HL-60 (cell line): ENCODE results near the gene ZNF275.

Experiments used
- DNase-seq, 2 experiments: peaks; one replicate each; pipeline ENCODE4 v3.0.0-alpha.2; 2010 to 2020; ENCODE audit warnings: low read depth in 1 of 2, low spot score in 1 of 2
- H3K27ac ChIP-seq: fragments of 250-450 bp; sonication (Bioruptor Pico); replicated peaks from 2 replicates; pipeline ENCODE4 v1.5.1; 2020; ENCODE audit warnings: mild to moderate bottlenecking, moderate library complexity
- H3K27me3 ChIP-seq: fragments of 250-450 bp; sonication (Bioruptor Pico); 2 replicates; pipeline ENCODE4 v1.5.1; 2021; ENCODE audit warnings: mild to moderate bottlenecking, moderate library complexity; ENCODE audit not compliant: insufficient read depth, poor library complexity, severe bottlenecking
- H3K4me3 ChIP-seq: replicated peaks from 2 replicates; pipeline ENCODE4 v1.5.1; 2011; ENCODE audit warnings: mild to moderate bottlenecking, control low read depth, low read length; ENCODE audit not compliant: insufficient read depth
- GABPA ChIP-seq: IDR thresholded peaks from 2 replicates; pipeline ENCODE4 v1.6.1; 2012; ENCODE audit warnings: low read depth
- POLR2AphosphoS5 ChIP-seq: IDR thresholded peaks from 2 replicates; pipeline ENCODE4 v1.6.1; 2012; ENCODE audit warnings: low read depth
- SPI1 ChIP-seq: IDR thresholded peaks from 2 replicates; pipeline ENCODE4 v1.6.1; 2012; ENCODE audit warnings: low read depth, mild to moderate bottlenecking, borderline replicate concordance
- TF ChIP-seq, protein P1 (sequence below): IDR thresholded peaks from 2 replicates; pipeline ENCODE4 v1.6.1; 2012; ENCODE audit warnings: low read depth; ENCODE audit not compliant: insufficient replicate concordance
- TF ChIP-seq, protein P2 (sequence below): IDR thresholded peaks from one replicate; pipeline ENCODE4 v1.5.1; 2011; ENCODE audit warnings: low read length, control low read depth, inconsistent platforms; ENCODE audit not compliant: insufficient read depth

ZNF275 gene

GRCh38 chrX:153321381-153322124 is 12.4 kb upstream of the ZNF275 start, which contains the start of gene PNMA6F:
PNMA6F (minus strand) TSS chrX:153321767; CDS start chrX:153320674, 1,093 bp downstream.
- Histone ChIP-seq H3K27me3 (peaks cover 2% of the 10 kb centered on the region), H3K4me3 (no peak within 1 kb of the TSS), H3K27ac (no peak within 1 kb of the TSS)
- DNase-seq = no peak
- TF ChIP-seq SPI1 (no peak), GABPA (no peak), POLR2AphosphoS5 (no peak)
- TF ChIP-seq, protein P1, sequence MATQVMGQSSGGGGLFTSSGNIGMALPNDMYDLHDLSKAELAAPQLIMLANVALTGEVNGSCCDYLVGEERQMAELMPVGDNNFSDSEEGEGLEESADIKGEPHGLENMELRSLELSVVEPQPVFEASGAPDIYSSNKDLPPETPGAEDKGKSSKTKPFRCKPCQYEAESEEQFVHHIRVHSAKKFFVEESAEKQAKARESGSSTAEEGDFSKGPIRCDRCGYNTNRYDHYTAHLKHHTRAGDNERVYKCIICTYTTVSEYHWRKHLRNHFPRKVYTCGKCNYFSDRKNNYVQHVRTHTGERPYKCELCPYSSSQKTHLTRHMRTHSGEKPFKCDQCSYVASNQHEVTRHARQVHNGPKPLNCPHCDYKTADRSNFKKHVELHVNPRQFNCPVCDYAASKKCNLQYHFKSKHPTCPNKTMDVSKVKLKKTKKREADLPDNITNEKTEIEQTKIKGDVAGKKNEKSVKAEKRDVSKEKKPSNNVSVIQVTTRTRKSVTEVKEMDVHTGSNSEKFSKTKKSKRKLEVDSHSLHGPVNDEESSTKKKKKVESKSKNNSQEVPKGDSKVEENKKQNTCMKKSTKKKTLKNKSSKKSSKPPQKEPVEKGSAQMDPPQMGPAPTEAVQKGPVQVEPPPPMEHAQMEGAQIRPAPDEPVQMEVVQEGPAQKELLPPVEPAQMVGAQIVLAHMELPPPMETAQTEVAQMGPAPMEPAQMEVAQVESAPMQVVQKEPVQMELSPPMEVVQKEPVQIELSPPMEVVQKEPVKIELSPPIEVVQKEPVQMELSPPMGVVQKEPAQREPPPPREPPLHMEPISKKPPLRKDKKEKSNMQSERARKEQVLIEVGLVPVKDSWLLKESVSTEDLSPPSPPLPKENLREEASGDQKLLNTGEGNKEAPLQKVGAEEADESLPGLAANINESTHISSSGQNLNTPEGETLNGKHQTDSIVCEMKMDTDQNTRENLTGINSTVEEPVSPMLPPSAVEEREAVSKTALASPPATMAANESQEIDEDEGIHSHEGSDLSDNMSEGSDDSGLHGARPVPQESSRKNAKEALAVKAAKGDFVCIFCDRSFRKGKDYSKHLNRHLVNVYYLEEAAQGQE = no peak
- TF ChIP-seq, protein P2, sequence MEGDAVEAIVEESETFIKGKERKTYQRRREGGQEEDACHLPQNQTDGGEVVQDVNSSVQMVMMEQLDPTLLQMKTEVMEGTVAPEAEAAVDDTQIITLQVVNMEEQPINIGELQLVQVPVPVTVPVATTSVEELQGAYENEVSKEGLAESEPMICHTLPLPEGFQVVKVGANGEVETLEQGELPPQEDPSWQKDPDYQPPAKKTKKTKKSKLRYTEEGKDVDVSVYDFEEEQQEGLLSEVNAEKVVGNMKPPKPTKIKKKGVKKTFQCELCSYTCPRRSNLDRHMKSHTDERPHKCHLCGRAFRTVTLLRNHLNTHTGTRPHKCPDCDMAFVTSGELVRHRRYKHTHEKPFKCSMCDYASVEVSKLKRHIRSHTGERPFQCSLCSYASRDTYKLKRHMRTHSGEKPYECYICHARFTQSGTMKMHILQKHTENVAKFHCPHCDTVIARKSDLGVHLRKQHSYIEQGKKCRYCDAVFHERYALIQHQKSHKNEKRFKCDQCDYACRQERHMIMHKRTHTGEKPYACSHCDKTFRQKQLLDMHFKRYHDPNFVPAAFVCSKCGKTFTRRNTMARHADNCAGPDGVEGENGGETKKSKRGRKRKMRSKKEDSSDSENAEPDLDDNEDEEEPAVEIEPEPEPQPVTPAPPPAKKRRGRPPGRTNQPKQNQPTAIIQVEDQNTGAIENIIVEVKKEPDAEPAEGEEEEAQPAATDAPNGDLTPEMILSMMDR = no peak

DNA sequence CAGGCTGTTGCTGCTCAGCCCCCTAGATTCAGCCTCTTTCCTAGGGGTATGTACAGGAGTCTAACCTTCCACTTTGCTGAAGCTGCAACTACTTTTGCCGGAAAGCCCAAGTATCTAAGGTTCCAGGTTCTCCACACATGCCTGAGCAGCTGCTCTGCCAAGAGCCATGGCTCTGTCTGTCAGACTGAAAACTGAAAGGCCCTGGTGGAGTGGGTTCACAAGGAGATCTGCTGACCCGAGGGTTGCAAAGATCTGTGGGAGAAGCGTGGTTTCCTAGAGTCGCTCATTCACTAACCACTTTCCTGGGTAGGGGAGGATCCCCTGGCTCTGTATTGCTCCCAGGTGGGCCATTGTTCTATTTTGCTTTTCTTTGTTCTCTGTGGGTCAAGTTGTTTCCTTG is 6.4 kb upstream of the ZNF275 start:
- no peak for TF ChIP-seq GABPA
- TF ChIP-seq POLR2AphosphoS5 = no peak
- no peak for TF ChIP-seq SPI1
- H3K27ac ChIP-seq = no peak overlapping the region
- peaks cover 2% of the 10 kb centered on the region for H3K27me3 ChIP-seq
- no peak overlapping the region for H3K4me3 ChIP-seq
- no peak for DNase-seq

DNA sequence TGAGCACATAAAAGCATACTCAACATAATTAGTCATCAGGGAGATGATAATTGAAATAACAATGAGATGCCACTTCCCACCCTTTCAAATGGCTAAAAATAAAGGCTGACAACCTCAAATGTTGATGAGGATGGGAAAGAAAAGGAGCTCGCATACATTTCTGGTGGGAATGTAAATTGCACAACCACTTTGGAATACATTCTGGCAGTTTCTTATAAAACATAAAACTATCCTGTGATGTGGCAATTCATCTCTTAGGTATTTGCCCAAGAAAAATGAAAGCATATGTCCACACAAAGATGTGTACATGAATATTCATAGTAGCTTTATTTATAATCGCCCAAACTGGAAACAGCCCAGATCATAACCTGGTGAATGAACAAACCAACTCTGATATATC is 687 bp upstream of the ZNF275 start:
- TF ChIP-seq GABPA (no peak), POLR2AphosphoS5 (no peak), SPI1 (no peak)
- TF ChIP-seq, protein P2 = no peak
- TF ChIP-seq, protein P1 = no peak
- H3K27me3 ChIP-seq = no peaks in the 10 kb centered on the region
- no peak overlapping the region for H3K27ac ChIP-seq
- no peak for DNase-seq
- no peak overlapping the region for H3K4me3 ChIP-seq

GRCh38 chrX:153334654-153335295 is 822 bp downstream of the ZNF275 start:
- peak overlapping the region; percentile 67 for H3K4me3 ChIP-seq
- no peaks in the 10 kb centered on the region for H3K27me3 ChIP-seq
- no peak for TF ChIP-seq GABPA
- TF ChIP-seq, protein P1 = no peak
- TF ChIP-seq POLR2AphosphoS5 = no peak
- TF ChIP-seq SPI1 = no peak
- TF ChIP-seq, protein P2 = no peak
- DNase-seq = no peak
- H3K27ac ChIP-seq = peak overlapping the region; percentile 63
